H1 (cell line): Measurements from ENCODE around the gene MORN4. TPM values are rescaled to one million over a fixed set of nuclear protein-coding genes. Genes with fewer than 3 reads are reported as not detected.
A peak's percentile ranks its signal among the peaks of the same experiment; 100 is the strongest.

Experiments used
- CHD7 ChIP-seq: fragments of 300-600 bp; sonication (generic); IDR thresholded peaks from 2 replicates; pipeline ENCODE4 v1.7.1; 2012; ENCODE audit warnings: low read length, moderate library complexity, mild to moderate bottlenecking, inconsistent platforms; ENCODE audit not compliant: insufficient replicate concordance
- USF2 ChIP-seq: IDR thresholded peaks from 2 replicates; pipeline ENCODE4 v1.6.1; 2011; ENCODE audit warnings: low read length, improper control_type of control experiment
- polyA plus RNA-seq, 7 experiments: library from polyadenylated mRNA; depleted of rRNA in 3 of 7; stranded (reverse) in 5 of 7; unstranded in 2 of 7; fragments of >200 nt in 5 of 7; fragments of 200-250 nt in 2 of 7; gene quantifications; 1 replicate in 5 of 7; 2 replicates in 1 of 7; 4 replicates in 1 of 7; pipeline versions ENCODE4 v1.2.1 to v1.2.3, GENCODE V29; 2011 to 2013; ENCODE audit warnings: missing spikeins in 2 of 7, mixed read lengths in 2 of 7
- total RNA-seq: library from RNA; stranded (reverse); fragmentation: NEBNext Ultra II Directional; extraction: Animal tissue kit (Norgen Biotek cat#: 25700); gene quantifications from 2 replicates; pipeline ENCODE4 v1.2.1, GENCODE V29; 2021

Gene MORN4
- total and polyA plus RNA-seq, 2 of the 8 experiments (the other 6 are each of a cell fraction or from before 2014, with no cell fraction given): 13.6 to 22.0 TPM

GRCh38 chr10:97584060-97584797 is 49.1 kb downstream of the MORN4 start, which contains the start of gene HOGA1 (continued):
- TF ChIP-seq CHD7 (no peak), USF2 (peak; percentile 57)
